GM18505 (cell line): ENCODE results near the gene TGFBR3L.
"Not testable (repeated sequence)": the region's sequence is repeated elsewhere in the genome, so short reads cannot be mapped to it uniquely, and the experiment has no call there.

Experiments
- ATAC-seq: cut with Tn5 transposase; IDR thresholded peaks from one replicate; pipeline ENCODE4 v1.9.1; 2021; ENCODE audit not compliant: unreplicated experiment
- POLR2A ChIP-seq: IDR thresholded peaks from 4 replicates; pipeline ENCODE4 v1.6.1; 2011; ENCODE audit warnings: borderline replicate concordance; ENCODE audit not compliant: insufficient read depth, insufficient read length; ENCODE audit errors: extremely low read depth

Gene TGFBR3L

DNA sequence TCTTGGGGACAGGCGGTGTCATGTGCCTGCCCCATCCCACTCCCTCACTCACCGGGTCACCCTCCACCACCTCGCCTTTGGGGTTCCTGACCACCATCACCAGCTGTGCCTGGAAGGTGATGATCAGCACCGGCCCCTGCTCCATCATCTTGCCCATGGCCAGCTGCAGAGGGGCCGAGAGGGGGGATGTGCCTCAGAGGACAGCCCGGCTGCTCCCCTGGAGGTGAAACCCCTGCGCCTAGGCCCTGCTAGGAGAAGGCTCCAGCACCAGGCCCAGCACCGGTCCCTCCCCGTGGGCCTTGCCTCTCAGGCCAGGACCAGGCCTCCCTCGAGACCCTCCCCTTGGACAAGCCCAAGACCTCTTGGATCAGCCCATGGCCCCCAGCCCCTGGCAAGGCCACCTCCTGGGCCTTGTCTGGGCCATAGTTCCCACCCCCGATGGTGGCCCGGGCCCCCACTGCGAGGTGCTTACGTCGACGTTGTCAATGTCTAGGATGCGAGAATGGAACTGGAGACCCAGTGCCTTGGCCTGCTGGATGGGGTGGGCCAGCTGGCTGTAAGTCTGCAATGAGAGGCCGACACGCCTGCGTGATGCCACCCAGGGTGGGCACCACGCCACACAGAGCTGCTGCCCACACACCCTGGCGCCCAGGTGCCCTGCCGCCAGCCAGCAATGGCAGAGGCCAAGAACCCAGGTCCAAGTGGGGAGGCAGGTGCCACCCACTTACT, 13.1 kb downstream of the TGFBR3L start:
- ATAC-seq: no peak
- TF ChIP-seq POLR2A: no peak

GRCh38 chr19:7928334-7928706, 13.7 kb downstream of the TGFBR3L start:
- no peak for ATAC-seq
- TF ChIP-seq POLR2A: no peak

GRCh38 chr19:7928741-7929701, 14.4 kb downstream of the TGFBR3L start:
- ATAC-seq: no peak

GRCh38 chr19:7930030-7930429, 15.4 kb downstream of the TGFBR3L start:
- not testable (repeated sequence) for ATAC-seq

More at GRCh38 chr19:7928741-7929701, 14.4 kb downstream of the TGFBR3L start:
- no peak for TF ChIP-seq POLR2A

- no peak for ATAC-seq
- no peak for TF ChIP-seq POLR2A
These were observed 16.1 kb downstream of the TGFBR3L start for GRCh38 chr19:7930765-7931164.

- no peak for TF ChIP-seq POLR2A
These were observed 16.8 kb downstream of the TGFBR3L start for GRCh38 chr19:7931221-7932061.

DNA sequence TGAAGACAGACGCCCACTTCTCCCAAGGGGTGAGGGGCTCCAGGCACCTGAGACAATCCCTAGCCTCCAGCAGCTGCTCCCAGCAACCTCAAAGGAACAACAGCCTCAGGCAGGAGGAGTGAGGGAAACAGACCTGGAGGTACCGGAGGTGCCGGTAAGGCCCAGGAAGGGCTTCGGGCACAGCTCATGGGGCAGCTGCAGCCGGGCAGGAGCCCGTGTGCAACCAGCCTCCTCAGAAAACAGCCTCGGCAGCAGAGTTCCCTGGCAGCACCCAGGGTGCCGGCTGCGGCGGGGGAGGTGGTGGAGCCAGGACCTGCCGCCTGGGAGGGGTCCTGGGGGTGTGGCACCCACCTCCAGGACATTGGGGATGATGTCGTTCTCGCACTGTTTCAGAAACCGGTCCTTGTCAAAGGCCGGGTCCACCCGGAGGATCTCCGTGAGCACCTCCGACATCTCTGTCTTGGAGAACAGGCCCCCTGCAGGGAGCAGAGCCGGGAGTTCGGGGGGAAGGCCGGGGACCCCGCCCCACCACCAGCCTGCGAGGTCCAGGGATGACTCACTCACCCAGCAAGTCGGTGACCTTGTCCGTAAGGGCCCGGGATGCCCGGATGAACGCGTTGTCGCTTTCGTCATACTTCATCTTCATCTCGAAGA, 17.8 kb downstream of the TGFBR3L start:
- TF ChIP-seq POLR2A: no peak
- ATAC-seq: no peak

More at GRCh38 chr19:7931221-7932061, 16.8 kb downstream of the TGFBR3L start:
- ATAC-seq: no peak

- no peak for TF ChIP-seq POLR2A
- no peak for ATAC-seq
These were observed 18.3 kb downstream of the TGFBR3L start for GRCh38 chr19:7932930-7933300.

- TF ChIP-seq POLR2A: no peak
- no peak for ATAC-seq
These were observed 18.8 kb downstream of the TGFBR3L start for GRCh38 chr19:7933411-7933810.

DNA sequence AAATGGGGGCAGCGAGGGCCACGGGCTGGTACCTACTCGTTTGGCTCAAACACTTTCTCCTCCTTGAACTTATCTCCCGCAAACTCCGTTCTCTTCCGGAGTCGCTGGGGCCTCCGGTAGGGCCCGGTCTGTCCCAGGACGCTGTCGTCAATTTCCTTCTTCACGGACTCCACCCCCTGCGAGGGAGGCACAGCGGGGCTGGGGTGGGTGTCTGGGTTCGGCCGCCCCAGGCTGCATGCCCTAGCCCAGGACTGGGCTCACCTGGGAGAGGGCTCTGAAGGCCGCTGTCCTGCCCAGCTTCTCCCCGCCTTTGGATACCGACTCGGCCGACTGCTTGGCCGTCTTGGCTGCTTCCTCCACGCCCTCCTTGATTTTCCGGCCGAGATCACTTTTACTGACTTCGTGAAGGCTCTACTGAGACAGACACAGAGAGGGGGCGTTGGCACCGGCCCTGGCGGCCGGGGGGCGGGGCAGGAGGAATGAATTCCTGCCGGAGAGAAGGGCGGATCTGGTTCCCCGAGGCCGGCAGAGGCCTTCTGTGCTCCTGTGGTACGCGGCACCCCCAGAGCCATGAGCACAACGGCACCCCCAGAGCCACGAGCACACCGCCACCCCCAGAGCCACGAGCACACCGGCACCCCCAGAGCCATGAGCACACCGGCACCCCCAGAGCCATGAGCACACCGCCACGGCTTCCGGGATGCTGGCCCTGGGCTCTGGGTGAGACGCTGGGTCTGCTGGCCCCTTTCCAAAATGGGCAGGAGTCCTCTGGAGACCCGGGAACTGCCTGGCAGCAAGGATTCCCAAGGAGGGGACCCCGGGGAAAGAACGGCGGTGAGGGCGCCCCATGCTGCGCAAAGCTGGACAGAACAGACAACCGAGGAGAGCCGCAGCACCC, 19.4 kb downstream of the TGFBR3L start:
- TF ChIP-seq POLR2A: no peak
- ATAC-seq: no peak

DNA sequence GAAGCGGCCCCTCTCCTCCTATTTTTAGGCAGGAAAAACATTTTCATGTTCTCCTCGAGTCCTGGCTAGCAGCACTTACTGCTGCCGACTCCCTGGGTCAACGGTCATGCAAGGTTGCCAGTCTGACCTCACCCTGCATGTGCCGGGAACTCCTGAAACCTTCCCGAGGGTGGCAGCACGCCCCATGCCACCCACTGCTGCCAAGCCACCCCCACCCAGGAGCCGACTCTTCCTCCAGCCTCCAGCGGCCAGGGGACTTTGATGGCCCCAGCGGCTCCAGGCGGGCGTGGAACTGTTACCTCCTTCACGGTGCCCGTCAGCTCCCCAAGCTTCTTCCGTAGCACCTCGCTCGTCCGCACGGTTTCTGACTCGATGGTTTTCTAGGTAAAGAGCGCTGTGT, 20.1 kb downstream of the TGFBR3L start:
- TF ChIP-seq POLR2A: no peak
- ATAC-seq: no peak

DNA sequence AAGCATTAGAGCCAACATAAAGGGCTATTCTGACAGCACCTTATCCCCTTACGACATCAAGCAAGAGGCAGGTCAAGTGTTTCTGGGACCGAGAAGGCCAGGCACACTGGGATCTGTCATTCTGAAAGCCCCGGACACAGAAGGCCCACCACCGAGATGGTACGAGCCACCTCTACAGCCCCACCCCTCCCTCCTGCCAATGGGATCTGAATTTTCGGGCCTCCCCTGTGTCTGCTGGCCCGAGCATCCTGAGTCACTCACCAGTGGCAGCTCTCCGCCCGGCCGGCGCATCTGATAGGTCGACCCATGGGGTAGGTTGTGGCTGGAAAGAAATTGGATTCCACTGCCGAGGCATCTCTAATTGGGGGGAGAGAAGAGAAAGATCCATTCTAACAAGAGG, 26.2 kb downstream of the TGFBR3L start:
- no peak for TF ChIP-seq POLR2A
- no peak for ATAC-seq
